GM12801 (cell line): Measurements from ENCODE around the gene MAB21L1.

Source experiments
- CTCF ChIP-seq: IDR thresholded peaks from one replicate; pipeline ENCODE4 v1.5.1; 2011; ENCODE audit warnings: control low read depth; ENCODE audit not compliant: insufficient read length; ENCODE audit errors: extremely low read depth

Gene MAB21L1

GRCh38 chr13:35475960-35476943 lies at the start of gene MAB21L1:
Gene MAB21L1, minus strand, starts transcription at chr13:35476689. Its CDS starts 551 bp downstream, at chr13:35476138.
- no peak for TF ChIP-seq CTCF

- TF ChIP-seq CTCF = no peak
Measured at GRCh38 chr13:35524171-35524570, 47.7 kb upstream of the MAB21L1 start.

GRCh38 chr13:35518337-35518946 lies 42.0 kb upstream of the MAB21L1 start:
- TF ChIP-seq CTCF = no peak

GRCh38 chr13:35514801-35515502 lies 38.5 kb upstream of the MAB21L1 start:
- no peak for TF ChIP-seq CTCF

- TF ChIP-seq CTCF = no peak
Measured at GRCh38 chr13:35514061-35514477, 37.6 kb upstream of the MAB21L1 start.

GRCh38 chr13:35512271-35512920 lies 35.9 kb upstream of the MAB21L1 start:
- no peak for TF ChIP-seq CTCF
